Measurements from ENCODE around the gene CYP2C18. TPM values are rescaled to one million over a fixed set of nuclear protein-coding genes. Genes with fewer than 3 reads are reported as not detected.
"Not testable (repeated sequence)": the region's sequence is repeated elsewhere in the genome, so short reads cannot be mapped to it uniquely, and the experiment has no call there.

The CYP2C18 gene
- not detected in 2 replicates for polyA plus RNA-seq (2014; cell fraction: cytosol; rRNA removed)
- not detected in 2 replicates for polyA plus RNA-seq (2014; cell fraction: nucleus; rRNA removed)

- DNase-seq (ENCODE audit: low spot score) = no peak
These were observed at the start of gene CYP2C18 for GRCh38 chr10:94683214-94684054. Gene CYP2C18, plus strand, starts transcription at chr10:94683729. Its CDS starts 91 bp downstream, at chr10:94683820.

GRCh38 chr10:94638097-94638496 is 45.4 kb upstream of the CYP2C18 start:
- not testable (repeated sequence) for DNase-seq (ENCODE audit: low spot score)

GRCh38 chr10:94639902-94640301 is 43.6 kb upstream of the CYP2C18 start:
- DNase-seq (ENCODE audit: low spot score) = peak; percentile 5

GRCh38 chr10:94640562-94640961 is 43.0 kb upstream of the CYP2C18 start:
- DNase-seq (ENCODE audit: low spot score) = peak; percentile 84

GRCh38 chr10:94641480-94641879 is 42.0 kb upstream of the CYP2C18 start:
- peak; percentile 27 for DNase-seq (ENCODE audit: low spot score)

GRCh38 chr10:94644352-94644751 is 39.2 kb upstream of the CYP2C18 start:
- no peak for DNase-seq (ENCODE audit: low spot score)

GRCh38 chr10:94645285-94645684 is 38.2 kb upstream of the CYP2C18 start:
- no peak for DNase-seq (ENCODE audit: low spot score)

GRCh38 chr10:94655201-94655600 is 28.3 kb upstream of the CYP2C18 start:
- not testable (repeated sequence) for DNase-seq (ENCODE audit: low spot score)

GRCh38 chr10:94663061-94663460 is 20.5 kb upstream of the CYP2C18 start:
- not testable (repeated sequence) for DNase-seq (ENCODE audit: low spot score)

- DNase-seq (ENCODE audit: low spot score) = no peak
These were observed 17.0 kb upstream of the CYP2C18 start for GRCh38 chr10:94666391-94667102.

- DNase-seq (ENCODE audit: low spot score) = no peak
These were observed 9.8 kb upstream of the CYP2C18 start for GRCh38 chr10:94673614-94674321.

- DNase-seq (ENCODE audit: low spot score) = no peak
These were observed 7.0 kb upstream of the CYP2C18 start for GRCh38 chr10:94676496-94676895.

- no peak for DNase-seq (ENCODE audit: low spot score)
These were observed 5.8 kb upstream of the CYP2C18 start for GRCh38 chr10:94677691-94678090.

- DNase-seq (ENCODE audit: low spot score) = no peak
These were observed 5.1 kb upstream of the CYP2C18 start for GRCh38 chr10:94678475-94678874.

GRCh38 chr10:94680544-94680943 is 3.0 kb upstream of the CYP2C18 start:
- no peak for DNase-seq (ENCODE audit: low spot score)

GRCh38 chr10:94682636-94683035 is 893 bp upstream of the CYP2C18 start:
- not testable (repeated sequence) for DNase-seq (ENCODE audit: low spot score)

- no peak for DNase-seq (ENCODE audit: low spot score)
These were observed 4.2 kb downstream of the CYP2C18 start for GRCh38 chr10:94687625-94688248.

GRCh38 chr10:94706089-94706488 is 22.6 kb downstream of the CYP2C18 start:
- no peak for DNase-seq (ENCODE audit: low spot score)

- no peak for DNase-seq (ENCODE audit: low spot score)
These were observed 27.0 kb downstream of the CYP2C18 start for GRCh38 chr10:94710578-94710977.

- no peak for DNase-seq (ENCODE audit: low spot score)
These were observed 42.3 kb downstream of the CYP2C18 start for GRCh38 chr10:94725871-94726270.

- no peak for DNase-seq (ENCODE audit: low spot score)
These were observed 51.7 kb downstream of the CYP2C18 start for GRCh38 chr10:94735197-94735596.

All from SK-N-DZ (cell line).